Measurements from ENCODE around the gene BACH2. TPM values are rescaled to one million over a fixed set of nuclear protein-coding genes. Genes with fewer than 3 reads are reported as not detected.

BACH2 gene
- total and polyA plus RNA-seq, 10 of the 15 experiments (the other 5 are each of a cell fraction or from before 2014, with no cell fraction given) = 0.03 to 0.28 (median 0.04) TPM; not detected in 3

- TF ChIP-seq CTCF (IDR thresholded peaks at IDR 0.05 in 2 of 3, conservative IDR thresholded peaks at IDR 0.05 in 1 of 3; ENCODE audit: control insufficient read depth in 2 of 3, extremely low read depth in 1 of 3, insufficient read depth in 1 of 3, low read depth in 3 of 3, low read length in 3 of 3) = no peak
- no peak for TF ChIP-seq EZH2 (IDR thresholded peaks at IDR 0.05; ENCODE audit: borderline replicate concordance, control insufficient read depth, low read depth, low read length)
- TF ChIP-seq MXI1 (IDR thresholded peaks at IDR 0.05; ENCODE audit: low read depth, low read length) = no peak
- TF ChIP-seq HCFC1 (IDR thresholded peaks at IDR 0.05; ENCODE audit: low read length) = no peak
- TF ChIP-seq BHLHE40 (IDR thresholded peaks at IDR 0.05; ENCODE audit: borderline replicate concordance in 1 of 2, low read depth in 2 of 2, low read length in 1 of 2) = no peak
- TF ChIP-seq JUND (IDR thresholded peaks at IDR 0.05; ENCODE audit: low read depth, low read length) = no peak
Observed at GRCh38 chr6:90149280-90149679, 147.4 kb downstream of the BACH2 start (continued).

- Histone ChIP-seq H3K27ac (ENCODE audit: control insufficient read depth, insufficient read depth) (no peak overlapping the region), H3K4me1 (ENCODE audit: control insufficient read depth, insufficient read depth, low read length) (no peaks in the 10 kb centered on the region), H3K9me3 (replicated peaks; ENCODE audit: control insufficient read depth, insufficient read depth, low read length) (no peaks in the 10 kb centered on the region), H4K20me1 (ENCODE audit: control insufficient read depth, insufficient read depth) (no peaks in the 10 kb centered on the region), H3K4me3 (no peak overlapping the region), H2AFZ (ENCODE audit: control insufficient read depth, low read depth, low read length) (no peak overlapping the region), H3K9ac (ENCODE audit: control insufficient read depth, insufficient read depth, low read length) (no peak overlapping the region), H3K27me3 (replicated peaks in 1 of 2; ENCODE audit: control insufficient read depth in 2 of 2, insufficient read depth in 2 of 2, low read length in 1 of 2) (no peaks in the 10 kb centered on the region; a peak in 1 of 4 replicates), H3K36me3 (ENCODE audit: control insufficient read depth in 2 of 2, insufficient read depth in 2 of 2, low read length in 1 of 2) (no peaks in the 10 kb centered on the region), H3K4me2 (ENCODE audit: control insufficient read depth, insufficient read depth) (no peak overlapping the region), H3K79me2 (ENCODE audit: control insufficient read depth, insufficient read depth, low read length) (no peaks in the 10 kb centered on the region)
- no TSS peak for BruUV-seq (replicated peaks)
- intact Hi-C loops (cut with micrococcal nuclease; ENCODE audit: unreplicated experiment) (no loop called here), in situ Hi-C loops (cut with MboI) (no loop called here)
- 56% methylated on average over 5 of the region's 5 CpGs for WGBS (ENCODE audit: insufficient coverage, insufficient replicate concordance, low lambda C conversion rate, missing lambda C conversion rate)
- ATAC-seq (no peak), DNase-seq (ENCODE audit: low read depth, low spot score) (no peak), FAIRE-seq (no peak)
- POLR2A ChIA-PET = interaction anchor here (0.6 kb wide), 1 partner anchor 80 kb away, joined by 6 read pairs; no protein-coding TSS in a partner anchor
- RAD21 ChIA-PET (ENCODE audit: unreplicated experiment) = no interaction called here
- CTCF ChIA-PET = no interaction called here
- SMC1A ChIA-PET (ENCODE audit: uncharacterized antibody, unreplicated experiment) = no interaction called here
- TF ChIP-seq ZNF207 (IDR thresholded peaks at IDR 0.05; ENCODE audit: borderline replicate concordance) (no peak), STAT3 (IDR thresholded peaks at IDR 0.05; ENCODE audit: low read depth, low read length) (no peak), USF2 (IDR thresholded peaks at IDR 0.05; ENCODE audit: borderline replicate concordance, low read depth, low read length) (no peak), SMAD1 (IDR thresholded peaks at IDR 0.05; ENCODE audit: low read depth, partially characterized antibody) (no peak), CBFB (IDR thresholded peaks at IDR 0.05; ENCODE audit: low read depth) (no peak), GATAD2B (conservative IDR thresholded peaks at IDR 0.05; ENCODE audit: low read depth) (no peak), ZNF24 (IDR thresholded peaks at IDR 0.05) (no peak), TCF7 (IDR thresholded peaks at IDR 0.05; ENCODE audit: borderline replicate concordance) (no peak), NR2F1 (conservative IDR thresholded peaks at IDR 0.05) (no peak), NR2C1 (IDR thresholded peaks at IDR 0.05) (no peak), HDGF (IDR thresholded peaks at IDR 0.05) (no peak), CBX3 (IDR thresholded peaks at IDR 0.05; ENCODE audit: borderline replicate concordance, low read depth) (no peak), CEBPZ (IDR thresholded peaks at IDR 0.05; ENCODE audit: low read depth, low read length) (no peak), TCF12 (IDR thresholded peaks at IDR 0.05; ENCODE audit: low read depth, low read length) (no peak)
Observed at GRCh38 chr6:90148867-90149266, 147.8 kb downstream of the BACH2 start.
